GM12878 (cell line): ENCODE data around the gene IFI6. TPM values are rescaled to one million over a fixed set of nuclear protein-coding genes. Genes with fewer than 3 reads are reported as not detected.

Experiments used
- BCL11A ChIP-seq: IDR thresholded peaks from 2 replicates; pipeline ENCODE4 v1.6.1; 2011; ENCODE audit warnings: low read depth, low read length
- CBX5 ChIP-seq: sonication (generic); IDR thresholded peaks from 2 replicates; pipeline ENCODE4 v1.6.1; 2016; ENCODE audit warnings: low read depth, moderate library complexity, mild to moderate bottlenecking, inconsistent platforms
- CHD2 ChIP-seq: IDR thresholded peaks from 2 replicates; pipeline ENCODE4 v1.6.1; 2011; ENCODE audit warnings: low read depth, low read length, improper control_type of control experiment, borderline replicate concordance
- DPF2 ChIP-seq: fragments of 450-650 bp; IDR thresholded peaks from 2 replicates; pipeline ENCODE4 v1.6.1; 2017; ENCODE audit warnings: mild to moderate bottlenecking
- HCFC1 ChIP-seq: fragments of 150-350 bp; IDR thresholded peaks from 2 replicates; pipeline ENCODE4 v1.6.1; 2014; ENCODE audit warnings: low read length
- NR2F1 ChIP-seq: fragments of 450-650 bp; conservative IDR thresholded peaks from 2 replicates; pipeline ENCODE4 v1.6.1; 2017; ENCODE audit warnings: mild to moderate bottlenecking
- RBBP5 ChIP-seq: fragments of 200-600 bp; sonication (generic); conservative IDR thresholded peaks from 2 replicates; pipeline ENCODE4 v1.6.1; 2016
- SIN3A ChIP-seq: IDR thresholded peaks from 2 replicates; pipeline ENCODE4 v1.6.1; 2012; ENCODE audit warnings: low read depth, low read length, improper control_type of control experiment
- polyA plus RNA-seq, 11 experiments: library from polyadenylated mRNA; depleted of rRNA in 4 of 11; unstranded in 6 of 11; stranded (reverse) in 5 of 11; fragments of >200 nt; fragmentation: Nextera tagmentation in 4 of 11; fragmentation: Illumina TruSeq in 1 of 11; extraction: Ambion mirVana in 4 of 11; extraction: Trizol in 1 of 11; gene quantifications; 1 replicate in 1 of 11; 2 replicates in 10 of 11; pipeline versions ENCODE4 v1.2.1 to v1.2.3, GENCODE V29; 2011 to 2016; ENCODE audit warnings: inconsistent platforms in 2 of 11, missing spikeins in 2 of 11, low read depth in 1 of 11
- total RNA-seq, 4 experiments: library from RNA; depleted of rRNA in 3 of 4; stranded (reverse); fragments of >200 nt in 3 of 4; fragmentation: Illumina TruSeq in 1 of 4; extraction: Trizol in 1 of 4; gene quantifications; 2 replicates each; pipeline versions ENCODE4 v1.2.1 to v1.2.3, GENCODE V29; 2013 to 2021
- TF ChIP-seq, protein P1 (sequence below): fragments of 450-650 bp; IDR thresholded peaks from 2 replicates; pipeline ENCODE4 v1.6.1; 2017; ENCODE audit warnings: mild to moderate bottlenecking, moderate library complexity
- TF ChIP-seq, protein P2 (sequence below): IDR thresholded peaks from 2 replicates; pipeline ENCODE4 v1.6.1; 2012; ENCODE audit warnings: low read length, inconsistent platforms

IFI6 gene
- total and polyA plus RNA-seq, 10 of the 15 experiments (the other 5 are each of a cell fraction or from before 2014, with no cell fraction given), result 5.6 to 123 (median 69.0) TPM

DNA sequence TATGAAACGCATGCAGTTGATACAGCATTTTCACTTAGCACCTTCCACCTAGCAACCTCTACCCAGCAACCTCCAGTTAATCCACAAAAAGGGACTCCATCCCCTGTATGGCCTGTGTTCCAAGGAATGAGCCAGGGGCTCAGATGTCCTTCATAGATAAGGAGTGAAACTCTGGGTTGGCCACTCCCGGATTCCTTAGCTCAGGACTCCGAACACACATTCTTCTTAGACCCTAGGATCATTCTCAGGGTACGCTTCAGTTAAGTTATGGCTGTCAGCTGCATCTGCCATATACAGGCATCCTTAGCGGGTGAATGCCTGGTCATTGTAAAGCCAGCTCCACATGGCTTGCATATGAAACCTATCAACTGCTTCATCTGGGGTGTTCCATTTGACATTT lies 15.9 kb upstream of the IFI6 start (continued):
- TF ChIP-seq CBX5 (no peak), HCFC1 (no peak), BCL11A (no peak), DPF2 (no peak), NR2F1 (no peak), RBBP5 (no peak), CHD2 (no peak), SIN3A (no peak)
- TF ChIP-seq, protein P1, sequence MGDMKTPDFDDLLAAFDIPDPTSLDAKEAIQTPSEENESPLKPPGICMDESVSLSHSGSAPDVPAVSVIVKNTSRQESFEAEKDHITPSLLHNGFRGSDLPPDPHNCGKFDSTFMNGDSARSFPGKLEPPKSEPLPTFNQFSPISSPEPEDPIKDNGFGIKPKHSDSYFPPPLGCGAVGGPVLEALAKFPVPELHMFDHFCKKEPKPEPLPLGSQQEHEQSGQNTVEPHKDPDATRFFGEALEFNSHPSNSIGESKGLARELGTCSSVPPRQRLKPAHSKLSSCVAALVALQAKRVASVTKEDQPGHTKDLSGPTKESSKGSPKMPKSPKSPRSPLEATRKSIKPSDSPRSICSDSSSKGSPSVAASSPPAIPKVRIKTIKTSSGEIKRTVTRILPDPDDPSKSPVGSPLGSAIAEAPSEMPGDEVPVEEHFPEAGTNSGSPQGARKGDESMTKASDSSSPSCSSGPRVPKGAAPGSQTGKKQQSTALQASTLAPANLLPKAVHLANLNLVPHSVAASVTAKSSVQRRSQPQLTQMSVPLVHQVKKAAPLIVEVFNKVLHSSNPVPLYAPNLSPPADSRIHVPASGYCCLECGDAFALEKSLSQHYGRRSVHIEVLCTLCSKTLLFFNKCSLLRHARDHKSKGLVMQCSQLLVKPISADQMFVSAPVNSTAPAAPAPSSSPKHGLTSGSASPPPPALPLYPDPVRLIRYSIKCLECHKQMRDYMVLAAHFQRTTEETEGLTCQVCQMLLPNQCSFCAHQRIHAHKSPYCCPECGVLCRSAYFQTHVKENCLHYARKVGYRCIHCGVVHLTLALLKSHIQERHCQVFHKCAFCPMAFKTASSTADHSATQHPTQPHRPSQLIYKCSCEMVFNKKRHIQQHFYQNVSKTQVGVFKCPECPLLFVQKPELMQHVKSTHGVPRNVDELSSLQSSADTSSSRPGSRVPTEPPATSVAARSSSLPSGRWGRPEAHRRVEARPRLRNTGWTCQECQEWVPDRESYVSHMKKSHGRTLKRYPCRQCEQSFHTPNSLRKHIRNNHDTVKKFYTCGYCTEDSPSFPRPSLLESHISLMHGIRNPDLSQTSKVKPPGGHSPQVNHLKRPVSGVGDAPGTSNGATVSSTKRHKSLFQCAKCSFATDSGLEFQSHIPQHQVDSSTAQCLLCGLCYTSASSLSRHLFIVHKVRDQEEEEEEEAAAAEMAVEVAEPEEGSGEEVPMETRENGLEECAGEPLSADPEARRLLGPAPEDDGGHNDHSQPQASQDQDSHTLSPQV, result no peak
- TF ChIP-seq, protein P2, sequence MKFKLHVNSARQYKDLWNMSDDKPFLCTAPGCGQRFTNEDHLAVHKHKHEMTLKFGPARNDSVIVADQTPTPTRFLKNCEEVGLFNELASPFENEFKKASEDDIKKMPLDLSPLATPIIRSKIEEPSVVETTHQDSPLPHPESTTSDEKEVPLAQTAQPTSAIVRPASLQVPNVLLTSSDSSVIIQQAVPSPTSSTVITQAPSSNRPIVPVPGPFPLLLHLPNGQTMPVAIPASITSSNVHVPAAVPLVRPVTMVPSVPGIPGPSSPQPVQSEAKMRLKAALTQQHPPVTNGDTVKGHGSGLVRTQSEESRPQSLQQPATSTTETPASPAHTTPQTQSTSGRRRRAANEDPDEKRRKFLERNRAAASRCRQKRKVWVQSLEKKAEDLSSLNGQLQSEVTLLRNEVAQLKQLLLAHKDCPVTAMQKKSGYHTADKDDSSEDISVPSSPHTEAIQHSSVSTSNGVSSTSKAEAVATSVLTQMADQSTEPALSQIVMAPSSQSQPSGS, result no peak
